ENCODE data around the gene CARD8. TPM values are rescaled to one million over a fixed set of nuclear protein-coding genes. Genes with fewer than 3 reads are reported as not detected.

The CARD8 gene
- total RNA-seq, 1 experiment from 2014 or later = 17.7 TPM

- H3K4me3 Mint-ChIP-seq (ENCODE audit: unreplicated experiment) = peak overlapping the region; percentile 35
- no peaks in the 10 kb centered on the region for H3K27me3 ChIP-seq (replicated peaks; ENCODE audit: control insufficient read depth, insufficient read depth, low read length)
- no peaks in the 10 kb centered on the region for H3K9me3 ChIP-seq
- POLR2A ChIA-PET = interaction anchor here (0.6 to 1.6 kb wide), 3 partner anchors 13 to 1077 kb away, joined by 3 to 15 read pairs (median 3); partner anchors contain the start of gene ZC3H4
- intact Hi-C loops (cut with micrococcal nuclease; ENCODE audit: unreplicated experiment) = loop anchor here (1.0 kb wide), 2 partner anchors 13 to 70 kb away; no protein-coding TSS in a partner anchor
- H3K4me1 ChIP-seq = peaks cover 3% of the 10 kb centered on the region; the same call in 1 of the 2 replicates
- H3K36me3 ChIP-seq (ENCODE audit: control insufficient read depth, insufficient read depth, low read length) = no peaks in the 10 kb centered on the region; the same call in 1 of the 2 replicates
- no peaks in the 10 kb centered on the region for H3K9me3 Mint-ChIP-seq (ENCODE audit: unreplicated experiment)
- DNase-seq = peak; percentile 93 to 95
- no peak overlapping the region for H3K4me3 ChIP-seq (ENCODE audit: low read depth, low read length)
- H3K36me3 Mint-ChIP-seq (ENCODE audit: insufficient read depth, unreplicated experiment) = peaks cover 9% of the 10 kb centered on the region
- CTCF ChIA-PET = interaction anchor here (0.6 to 1.6 kb wide), 7 partner anchors 10 to 175 kb away, joined by 4 to 45 read pairs (median 5); partner anchors contain the start of gene CARD8
- no peaks in the 10 kb centered on the region for H3K27me3 Mint-ChIP-seq (ENCODE audit: insufficient read depth, unreplicated experiment)
- no peak overlapping the region for H3K27ac Mint-ChIP-seq (ENCODE audit: unreplicated experiment)
- BruUV-seq (replicated peaks) = no TSS peak
- TF ChIP-seq CTCF (IDR thresholded peaks at IDR 0.05; ENCODE audit: insufficient read depth in 1 of 2, low read depth in 1 of 2, low read length in 1 of 2, severe bottlenecking in 1 of 2, unreplicated experiment in 1 of 2) = peak; percentile 65 to 77
- H3K4me1 Mint-ChIP-seq (ENCODE audit: low read depth, unreplicated experiment) = no peaks in the 10 kb centered on the region
Observed at GRCh38 chr19:48190288-48190884, 65.3 kb downstream of the CARD8 start.

GRCh38 chr19:48186541-48186991 is 69.1 kb downstream of the CARD8 start:
- no peaks in the 10 kb centered on the region for H3K27me3 Mint-ChIP-seq (ENCODE audit: insufficient read depth, unreplicated experiment)
- H3K36me3 ChIP-seq (ENCODE audit: control insufficient read depth, insufficient read depth, low read length) = no peaks in the 10 kb centered on the region; the same call in 1 of the 2 replicates
- peaks cover 3% of the 10 kb centered on the region for H3K9me3 Mint-ChIP-seq (ENCODE audit: unreplicated experiment)
- H3K4me1 Mint-ChIP-seq (ENCODE audit: low read depth, unreplicated experiment) = no peaks in the 10 kb centered on the region
- H3K36me3 Mint-ChIP-seq (ENCODE audit: insufficient read depth, unreplicated experiment) = peaks cover 9% of the 10 kb centered on the region
- TF ChIP-seq CTCF (IDR thresholded peaks at IDR 0.05; ENCODE audit: insufficient read depth in 1 of 2, low read depth in 1 of 2, low read length in 1 of 2, severe bottlenecking in 1 of 2, unreplicated experiment in 1 of 2) = no peak
- no peak overlapping the region for H3K27ac Mint-ChIP-seq (ENCODE audit: unreplicated experiment)
- peaks cover 5% of the 10 kb centered on the region; the same call in 1 of the 2 replicates for H3K9me3 ChIP-seq
- H3K4me3 ChIP-seq (ENCODE audit: low read depth, low read length) = no peak overlapping the region
- peaks cover 7% of the 10 kb centered on the region; the same call in 1 of the 2 replicates for H3K4me1 ChIP-seq
- no peaks in the 10 kb centered on the region for H3K27me3 ChIP-seq (replicated peaks; ENCODE audit: control insufficient read depth, insufficient read depth, low read length)
- DNase-seq = no peak
- BruUV-seq (replicated peaks) = no TSS peak
- intact Hi-C loops (cut with micrococcal nuclease; ENCODE audit: unreplicated experiment) = no loop called here
- no peak overlapping the region for H3K4me3 Mint-ChIP-seq (ENCODE audit: unreplicated experiment)
- ChIA-PET POLR2A (no interaction called here), CTCF (no interaction called here)

- intact Hi-C loops (cut with micrococcal nuclease; ENCODE audit: unreplicated experiment) = no loop called here
- H3K36me3 Mint-ChIP-seq (ENCODE audit: insufficient read depth, unreplicated experiment) = peaks cover 9% of the 10 kb centered on the region
- H3K27ac Mint-ChIP-seq (ENCODE audit: unreplicated experiment) = no peak overlapping the region
- Histone ChIP-seq H3K4me3 (ENCODE audit: low read depth, low read length) (no peak overlapping the region), H3K36me3 (ENCODE audit: control insufficient read depth, insufficient read depth, low read length) (no peaks in the 10 kb centered on the region; the same call in 1 of the 2 replicates), H3K4me1 (peaks cover 7% of the 10 kb centered on the region; the same call in 1 of the 2 replicates), H3K27me3 (replicated peaks; ENCODE audit: control insufficient read depth, insufficient read depth, low read length) (no peaks in the 10 kb centered on the region), H3K9me3 (peaks cover 10% of the 10 kb centered on the region)
- no peaks in the 10 kb centered on the region for H3K4me1 Mint-ChIP-seq (ENCODE audit: low read depth, unreplicated experiment)
- CTCF ChIA-PET = no interaction called here
- peaks cover 8% of the 10 kb centered on the region for H3K9me3 Mint-ChIP-seq (ENCODE audit: unreplicated experiment)
- DNase-seq = no peak
- POLR2A ChIA-PET = no interaction called here
- H3K4me3 Mint-ChIP-seq (ENCODE audit: unreplicated experiment) = no peak overlapping the region
- H3K27me3 Mint-ChIP-seq (ENCODE audit: insufficient read depth, unreplicated experiment) = no peaks in the 10 kb centered on the region
- no peak for TF ChIP-seq CTCF (IDR thresholded peaks at IDR 0.05; ENCODE audit: insufficient read depth in 1 of 2, low read depth in 1 of 2, low read length in 1 of 2, severe bottlenecking in 1 of 2, unreplicated experiment in 1 of 2)
- BruUV-seq (replicated peaks) = no TSS peak
Observed at GRCh38 chr19:48186015-48186414, 69.7 kb downstream of the CARD8 start.

Data from Caco-2 (cell line).